Stimulated activated CD4-positive, alpha-beta T cell treated with anti-CD3 and anti-CD28 coated beads, Interleukin-2, amount 100 ng/mL, for 24 hours (primary cell): ENCODE results near the gene AHI1.

Source experiments
- DNase-seq, 2 donors: peaks; one replicate each; pipeline ENCODE4 v3.0.0-alpha.2; 2020

The AHI1 gene

DNA sequence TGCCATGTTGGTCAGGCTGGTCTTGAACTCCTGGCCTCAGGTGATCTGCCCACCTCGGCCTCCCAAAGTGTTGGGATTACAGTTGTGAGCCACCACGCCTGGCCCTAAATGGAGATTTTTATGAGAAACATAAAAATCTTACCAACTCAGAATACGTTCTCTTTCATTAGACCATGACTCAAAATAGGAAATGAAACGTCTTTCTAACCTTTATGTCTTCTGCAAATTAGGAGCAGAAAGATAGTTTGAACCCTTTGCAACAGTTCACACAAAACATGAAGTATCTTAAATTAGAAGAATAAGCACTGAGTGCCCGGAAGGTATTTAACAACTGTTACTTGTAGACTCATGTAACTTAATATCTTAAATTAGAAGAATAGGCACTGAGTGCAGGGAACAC is 48.3 kb downstream of the AHI1 start:
- no peak for DNase-seq

DNA sequence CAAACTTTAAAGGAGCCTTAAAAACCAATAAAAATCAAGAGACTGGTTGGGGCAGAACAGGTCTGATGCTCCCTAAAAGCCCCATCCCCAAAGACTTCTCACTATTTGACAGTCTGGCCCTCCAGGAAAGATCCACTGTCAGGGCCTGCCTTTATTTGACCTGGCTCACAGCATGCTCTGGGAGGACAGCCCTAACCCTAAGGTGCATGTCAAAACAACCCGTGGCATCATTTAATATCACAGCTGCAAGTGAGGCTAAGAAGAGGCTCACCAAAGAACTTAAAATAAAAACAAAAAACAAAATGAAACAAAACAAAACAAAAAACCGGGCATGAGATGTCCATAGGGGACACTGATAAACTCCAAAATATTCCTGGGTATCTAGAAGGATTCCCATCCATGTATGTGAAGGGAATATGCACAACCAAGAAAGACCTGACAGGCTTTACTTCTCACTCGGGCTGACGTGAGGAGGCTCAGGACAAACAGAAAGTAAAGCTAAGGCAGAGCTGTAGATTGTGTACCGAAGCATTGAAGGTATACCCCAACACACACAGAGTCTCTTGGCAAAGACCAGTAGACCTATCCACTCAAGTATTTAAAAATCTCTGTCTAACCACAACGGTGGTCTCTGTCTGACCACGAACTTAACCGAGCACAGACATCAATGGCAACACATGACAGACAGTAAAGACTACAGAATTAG is 57.3 kb downstream of the AHI1 start:
- no peak for DNase-seq

DNA sequence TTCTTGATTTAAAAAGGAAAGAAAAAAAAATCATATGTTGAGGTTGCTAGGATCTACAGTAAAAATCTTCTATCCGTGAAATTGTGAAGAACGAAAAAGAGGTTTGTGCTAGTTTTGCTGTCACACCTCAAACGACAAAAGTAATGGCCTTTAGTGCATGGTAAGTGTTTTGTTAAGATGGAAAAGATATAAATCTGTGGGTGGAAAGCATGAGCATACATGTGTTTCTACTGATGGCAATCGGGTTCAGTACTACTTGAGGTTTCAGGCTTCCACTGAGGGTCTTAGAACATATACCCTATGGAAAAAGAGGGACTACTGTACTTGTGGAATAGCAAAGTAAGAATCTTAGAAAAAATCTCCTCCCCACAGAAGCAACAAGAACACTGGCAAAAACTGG is 58.0 kb downstream of the AHI1 start:
- no peak for DNase-seq

DNA sequence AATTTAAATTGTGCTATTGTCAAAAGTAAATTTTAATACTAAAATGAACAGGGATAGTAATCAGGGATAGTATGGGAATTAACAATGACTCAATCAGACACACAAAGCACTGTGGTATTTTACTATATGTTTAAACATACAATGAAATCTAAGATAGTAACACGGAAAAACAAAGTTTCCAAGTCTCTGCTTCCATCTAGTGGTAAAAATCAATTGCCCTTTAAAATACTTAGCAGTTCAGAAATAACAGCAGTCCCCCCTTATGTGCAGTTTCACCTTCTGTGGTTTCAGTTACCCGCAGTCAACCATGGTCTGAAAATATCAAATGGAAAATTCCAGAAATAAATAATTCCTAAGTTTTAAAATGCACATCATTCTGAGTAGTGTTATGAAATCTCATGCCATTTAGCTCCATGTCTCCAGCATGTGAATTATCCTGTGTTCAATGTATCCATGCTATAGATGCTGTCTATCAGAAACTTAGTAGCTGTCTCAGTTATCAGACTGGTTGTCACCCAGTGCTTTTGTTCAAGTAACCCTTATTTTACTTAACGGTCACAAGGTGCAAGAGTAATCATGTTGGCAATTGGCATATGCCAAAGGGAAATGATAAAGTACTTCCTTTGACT is 58.5 kb downstream of the AHI1 start:
- no peak for DNase-seq

DNA sequence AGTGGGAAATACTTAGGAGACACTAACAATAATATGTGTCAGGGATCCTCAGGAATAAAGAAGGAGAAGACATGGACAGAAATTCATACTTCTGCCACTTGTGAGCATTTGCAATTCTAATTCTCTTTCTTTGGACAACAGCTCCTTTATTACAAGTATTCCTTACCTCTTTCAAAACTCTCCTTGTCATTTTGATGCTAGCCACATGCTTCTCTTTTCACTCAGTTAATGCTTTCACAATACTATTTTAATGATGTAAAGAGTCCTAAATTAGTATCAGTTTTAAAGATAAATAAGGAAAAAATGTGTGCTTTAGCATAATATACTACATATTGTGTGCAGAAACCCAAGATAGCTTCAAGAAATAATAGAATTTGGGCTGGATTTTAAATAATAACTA is 62.5 kb downstream of the AHI1 start:
- no peak for DNase-seq

DNA sequence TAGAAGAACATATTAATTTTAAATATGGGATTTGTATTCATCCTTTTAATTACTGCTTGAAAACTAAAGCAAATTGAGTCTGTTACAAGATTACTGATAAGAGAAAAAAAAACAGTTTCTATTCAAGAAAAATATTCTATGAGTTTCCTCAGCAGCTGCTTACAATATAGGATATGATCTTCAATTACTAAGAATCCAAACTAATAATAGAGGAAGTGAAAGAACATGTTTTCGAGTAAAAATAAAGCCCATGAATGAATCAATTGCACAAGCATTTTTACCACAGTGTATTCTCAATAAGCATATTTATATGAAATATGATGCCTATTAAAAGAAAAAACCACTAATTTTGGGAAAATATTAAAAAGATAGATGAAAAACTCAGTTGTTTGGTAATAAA is 63.4 kb downstream of the AHI1 start:
- DNase-seq = no peak

DNA sequence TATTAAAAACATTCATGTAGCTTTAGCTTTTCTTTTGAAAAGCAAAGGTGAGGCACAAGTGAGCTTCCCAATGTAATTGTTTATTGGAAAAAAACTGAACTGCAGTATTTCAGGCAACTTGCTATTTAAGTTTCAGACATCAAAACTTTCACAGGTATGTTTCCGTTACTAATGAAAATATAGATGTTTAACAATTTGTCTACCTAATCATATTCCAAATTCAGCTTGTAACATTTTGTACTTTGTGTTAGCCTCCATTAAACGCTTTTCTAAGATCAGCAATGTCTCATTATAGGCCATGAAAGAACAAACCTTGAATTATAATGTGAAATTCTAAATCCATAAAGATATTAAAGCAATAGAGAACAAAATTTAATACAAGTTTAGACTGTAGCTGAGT is 69.5 kb downstream of the AHI1 start:
- DNase-seq = no peak

DNA sequence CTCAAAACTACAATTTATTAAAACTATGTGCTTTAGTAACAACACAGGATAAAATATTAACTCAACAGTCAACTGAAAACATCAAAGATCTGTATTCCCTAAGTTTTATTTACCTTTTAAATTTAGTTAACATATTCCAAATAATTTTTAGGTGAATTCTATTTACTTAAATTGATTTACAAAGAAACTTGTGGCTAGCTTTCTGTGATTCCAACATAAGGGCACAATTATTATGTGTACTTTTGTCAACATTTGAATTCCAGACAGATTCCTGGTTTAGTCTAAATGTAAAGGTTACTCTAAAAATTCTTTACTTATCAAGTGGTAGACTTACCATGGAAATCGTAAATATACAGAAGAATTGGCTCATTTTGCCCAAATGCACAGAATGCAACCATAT is 70.7 kb downstream of the AHI1 start:
- DNase-seq = no peak

DNA sequence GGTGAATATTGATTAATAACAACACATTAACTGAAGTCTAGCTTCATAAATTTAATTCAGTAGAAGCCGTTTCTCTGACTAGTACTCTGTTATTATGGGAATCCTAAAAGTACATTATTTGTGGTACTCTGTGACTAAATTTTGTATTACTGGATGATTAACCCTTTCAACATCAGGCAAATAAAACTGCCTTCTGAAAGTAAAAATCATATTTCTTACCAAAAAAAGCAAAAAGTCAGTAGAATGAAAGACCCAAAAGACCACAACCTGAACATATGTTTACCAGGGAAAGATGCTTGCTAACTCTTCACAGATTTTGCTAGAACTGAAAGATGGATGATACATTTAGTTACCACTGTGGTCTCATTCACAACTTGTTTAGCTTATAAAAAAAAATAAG is 73.2 kb downstream of the AHI1 start:
- no peak for DNase-seq

DNA sequence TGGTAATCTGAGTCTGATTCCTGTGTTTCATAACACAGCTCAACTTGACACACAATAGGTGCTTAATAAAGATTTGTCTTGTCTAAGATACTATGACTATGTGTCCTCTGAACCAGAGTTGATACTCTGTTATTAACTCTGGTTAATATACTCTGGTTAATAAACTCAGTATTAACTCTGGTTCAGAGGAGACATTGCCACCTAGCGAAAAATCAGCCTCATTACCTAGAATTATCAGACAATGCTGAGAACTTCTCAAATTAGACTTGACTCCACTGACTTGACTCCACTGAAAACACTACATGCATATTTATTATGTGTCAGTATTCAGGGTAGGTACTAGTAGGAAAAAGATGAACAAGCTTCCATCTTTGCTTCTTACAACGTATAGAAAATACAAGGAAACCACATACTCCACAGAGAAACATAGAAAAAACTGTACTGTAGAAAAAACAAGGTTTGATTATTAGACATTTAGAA is 73.9 kb downstream of the AHI1 start:
- no peak for DNase-seq

DNA sequence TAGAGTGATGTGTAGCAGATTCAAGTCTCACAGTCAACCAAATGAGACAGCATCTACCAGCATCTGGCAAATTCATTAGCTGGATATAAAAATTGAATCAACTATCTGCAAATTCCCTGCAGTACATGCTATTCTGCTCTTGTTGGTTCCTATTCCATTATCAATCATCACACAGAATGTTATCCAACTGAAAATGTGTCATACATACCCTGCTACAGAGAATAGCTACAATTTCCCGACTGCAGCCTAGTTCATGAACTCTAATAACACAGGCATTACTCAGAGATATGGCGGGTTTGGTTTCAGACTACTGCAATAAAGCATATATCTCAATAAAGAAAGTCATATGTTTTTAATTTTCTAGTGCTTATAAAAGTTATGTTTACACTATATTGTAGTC is 78.4 kb downstream of the AHI1 start:
- DNase-seq = no peak

DNA sequence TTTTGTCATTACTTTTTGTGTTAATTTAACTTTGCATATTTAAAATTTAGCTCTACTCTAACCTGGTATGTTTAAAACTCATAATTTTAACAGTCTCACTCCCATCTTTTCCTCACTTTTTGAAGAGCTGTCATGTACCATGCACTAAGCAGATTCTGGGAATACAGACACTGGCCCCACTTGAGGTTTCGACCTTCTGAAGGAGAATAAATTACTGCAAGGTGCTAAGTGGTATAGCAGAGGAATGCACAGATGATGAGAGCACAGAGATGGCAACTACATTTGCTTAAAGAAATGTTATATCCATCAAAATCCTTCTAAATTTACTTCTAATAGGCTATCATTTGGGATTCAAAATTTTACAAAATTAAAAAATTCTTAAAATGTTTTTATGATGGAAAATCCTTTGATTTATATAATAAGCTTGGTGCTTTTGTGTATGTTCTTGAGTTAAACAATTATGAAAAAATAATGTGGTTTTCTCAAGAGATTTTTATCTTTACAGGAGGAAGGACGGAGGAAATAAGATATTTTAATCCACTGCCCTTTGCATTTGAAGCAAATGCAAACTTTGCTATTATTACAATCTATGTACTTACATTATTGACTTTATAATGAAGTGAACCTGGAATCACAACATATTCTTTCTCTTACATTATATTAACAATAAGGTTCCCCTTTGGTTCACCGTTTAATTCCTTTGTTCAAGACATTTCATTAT is 79.3 kb downstream of the AHI1 start:
- no peak for DNase-seq

DNA sequence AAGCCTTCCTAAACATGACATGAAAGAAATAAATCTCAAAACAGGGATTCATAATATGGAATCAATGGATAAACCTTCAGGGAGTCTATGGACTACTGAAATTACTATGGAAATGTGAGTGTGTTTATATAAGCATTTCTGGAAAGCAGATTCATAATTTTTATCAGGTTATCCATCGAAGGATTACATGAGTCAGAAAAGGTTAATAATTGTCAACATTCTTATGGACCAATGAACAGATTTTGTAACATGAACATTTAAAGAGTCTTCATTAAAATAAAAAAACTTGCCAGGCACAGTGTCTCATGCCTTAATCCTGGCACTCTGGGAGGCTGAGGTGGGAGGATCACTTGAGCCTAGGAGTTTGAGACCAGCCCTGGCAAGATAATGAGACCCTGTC is 84.8 kb downstream of the AHI1 start:
- DNase-seq = no peak

DNA sequence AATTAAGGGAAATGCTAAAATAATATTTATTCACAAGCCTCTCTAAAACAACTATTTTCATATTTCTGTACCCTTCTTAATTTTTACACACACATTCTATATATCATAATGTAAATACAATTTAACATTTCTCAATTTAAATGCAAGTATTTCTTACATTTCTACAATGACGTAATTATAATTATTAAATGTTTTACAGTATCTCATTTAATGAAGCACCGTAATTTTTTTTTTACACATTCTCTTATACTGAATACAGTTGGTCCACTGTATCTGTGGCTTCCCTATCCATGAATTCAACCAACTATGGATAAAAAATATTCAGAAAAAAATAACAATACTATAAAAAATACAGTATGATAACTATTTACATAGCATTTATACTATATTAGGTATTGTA is 85.7 kb downstream of the AHI1 start:
- DNase-seq = no peak

DNA sequence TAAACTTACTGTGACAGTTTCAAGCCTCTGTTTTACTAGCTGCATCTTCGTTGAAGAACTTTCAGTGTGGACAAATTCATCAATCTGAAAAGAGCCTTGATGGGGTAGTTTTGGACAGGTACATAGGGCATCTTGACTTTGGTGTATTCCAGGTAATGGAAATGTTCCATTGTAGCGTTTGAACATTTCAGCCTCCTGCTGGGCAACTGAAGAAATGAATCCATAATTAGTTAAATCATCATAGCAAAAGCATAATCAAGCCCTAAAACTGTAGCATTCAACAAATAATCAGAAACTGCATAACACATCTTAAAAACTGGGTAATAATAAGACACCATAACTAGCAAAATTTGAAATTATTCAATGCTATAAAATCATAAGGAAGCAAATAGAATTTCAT is 86.2 kb downstream of the AHI1 start:
- no peak for DNase-seq

DNA sequence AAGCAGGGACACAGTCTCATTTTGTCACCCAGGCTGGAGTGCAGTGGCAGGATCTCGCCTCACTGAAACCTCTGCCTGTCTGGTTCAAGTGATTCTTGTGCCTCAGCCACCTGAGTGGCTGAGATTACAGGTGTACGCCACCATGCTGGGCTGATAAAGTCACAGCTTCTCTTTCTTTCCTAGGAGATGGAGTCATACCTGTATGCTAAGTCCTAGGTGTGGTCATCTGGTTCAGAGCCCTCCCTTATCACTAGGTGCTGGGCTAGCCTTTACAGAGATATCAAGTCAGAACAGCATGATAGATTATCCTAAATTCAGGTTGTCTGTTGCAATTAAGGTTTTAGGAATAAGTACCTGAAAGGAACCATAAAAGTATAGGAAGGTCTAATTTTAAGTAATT is 86.7 kb downstream of the AHI1 start:
- DNase-seq = no peak

DNA sequence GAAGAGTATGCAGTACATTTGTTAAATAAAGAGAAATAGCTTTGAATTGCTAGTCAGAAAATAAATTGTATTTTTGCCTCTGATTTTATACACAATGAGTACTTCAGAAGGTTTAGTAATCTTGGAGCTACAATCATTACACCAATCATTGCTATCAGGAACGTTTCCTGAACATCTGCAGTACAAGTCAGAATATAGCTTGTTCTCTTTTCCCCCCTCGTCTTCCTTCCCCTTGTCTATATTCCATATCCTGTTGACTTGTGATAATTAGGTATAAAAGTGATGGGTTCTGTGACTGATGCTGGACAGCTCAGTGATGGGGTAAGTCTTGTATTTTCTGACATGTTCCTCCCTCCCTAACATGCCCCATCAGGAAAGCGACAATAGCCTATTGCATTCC is 94.0 kb downstream of the AHI1 start:
- DNase-seq = no peak

DNA sequence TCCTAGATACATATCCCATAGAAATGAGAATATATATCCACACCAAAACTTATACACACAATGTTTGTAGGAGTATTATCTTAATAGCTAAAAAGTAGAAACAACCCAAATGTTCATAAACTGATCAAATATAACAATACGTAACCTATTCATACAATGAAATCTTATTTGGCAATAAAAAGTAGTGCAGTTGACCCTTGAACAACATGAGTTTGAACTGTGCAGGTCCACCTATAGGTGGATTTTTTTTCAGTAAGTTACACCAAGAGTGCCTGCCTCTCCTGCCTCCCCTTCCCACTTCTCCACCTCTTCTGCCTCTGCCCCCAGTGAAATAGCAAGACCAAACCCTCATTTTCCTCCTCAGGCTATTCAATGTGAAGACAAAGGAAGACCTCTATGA is 95.2 kb downstream of the AHI1 start:
- DNase-seq = no peak

DNA sequence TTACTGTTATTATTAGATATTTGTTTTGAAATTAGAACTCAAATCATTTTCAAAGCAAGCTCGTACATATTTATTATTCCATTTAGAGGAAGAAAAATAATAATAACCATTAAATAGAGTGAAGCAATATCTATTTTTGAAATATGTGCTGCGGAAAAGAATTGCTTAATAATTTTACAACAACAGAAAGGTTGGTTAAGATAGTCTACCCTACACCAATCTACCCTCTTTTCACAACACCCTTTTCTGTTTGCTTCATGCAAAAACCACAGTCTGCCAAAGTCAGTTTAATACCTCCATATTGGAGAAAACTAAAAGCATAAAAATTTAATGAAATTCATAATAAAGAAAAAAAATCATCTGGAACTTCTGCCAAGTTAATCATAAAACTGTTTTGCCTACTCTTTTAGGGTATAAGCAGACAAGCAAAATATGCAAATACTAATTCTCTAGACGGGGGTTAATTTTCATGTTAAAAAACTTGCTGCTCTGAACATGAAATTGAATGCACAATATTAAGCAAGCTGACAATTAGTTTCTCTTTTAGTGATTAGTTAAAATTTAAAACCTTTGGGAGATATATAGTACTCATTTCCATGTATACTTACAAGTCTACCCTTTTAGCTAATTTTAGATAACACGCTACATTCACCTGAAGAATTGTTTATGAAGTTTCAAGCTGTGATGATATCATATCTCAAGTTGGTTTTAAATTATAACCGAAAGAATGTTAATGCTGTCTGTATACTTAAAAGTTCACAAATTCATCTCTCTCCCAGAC is 100.2 kb downstream of the AHI1 start:
- no peak for DNase-seq

DNA sequence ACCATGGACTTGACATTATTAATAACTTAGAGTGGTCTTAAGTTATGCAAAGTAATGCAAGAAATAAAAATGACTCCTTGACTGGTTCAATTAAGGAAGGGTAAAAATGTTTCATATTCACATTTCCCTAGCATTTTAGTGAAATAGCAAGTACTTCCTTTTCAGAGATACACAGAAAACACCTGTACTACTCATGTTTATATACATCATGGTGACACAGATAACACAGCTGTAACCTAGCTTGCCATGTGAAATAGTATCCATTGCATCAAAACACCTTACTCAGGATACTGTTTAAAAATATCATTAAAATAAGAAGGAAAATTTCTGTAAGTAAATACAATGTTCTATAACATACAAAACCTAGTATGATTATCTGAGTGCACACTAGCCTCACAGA is 102.4 kb downstream of the AHI1 start:
- no peak for DNase-seq

DNA sequence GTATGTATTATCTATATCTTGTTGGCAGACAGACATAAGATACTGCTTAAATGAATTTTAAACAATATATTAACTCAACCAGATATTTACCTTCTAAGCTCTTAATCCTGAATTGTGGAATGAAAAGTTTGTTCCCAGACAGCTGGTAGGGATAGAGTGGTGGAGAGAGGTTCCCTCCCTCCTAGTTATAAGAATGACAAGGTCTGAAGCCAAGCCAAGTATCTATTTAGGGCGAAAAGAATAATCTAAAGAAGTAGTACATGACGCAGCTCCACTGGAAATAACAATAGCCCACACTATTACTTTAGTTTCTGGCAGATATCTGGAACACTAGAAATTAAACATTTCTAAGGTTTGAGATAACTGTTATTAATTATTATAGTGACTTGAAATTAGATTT is 104.3 kb downstream of the AHI1 start:
- no peak for DNase-seq

DNA sequence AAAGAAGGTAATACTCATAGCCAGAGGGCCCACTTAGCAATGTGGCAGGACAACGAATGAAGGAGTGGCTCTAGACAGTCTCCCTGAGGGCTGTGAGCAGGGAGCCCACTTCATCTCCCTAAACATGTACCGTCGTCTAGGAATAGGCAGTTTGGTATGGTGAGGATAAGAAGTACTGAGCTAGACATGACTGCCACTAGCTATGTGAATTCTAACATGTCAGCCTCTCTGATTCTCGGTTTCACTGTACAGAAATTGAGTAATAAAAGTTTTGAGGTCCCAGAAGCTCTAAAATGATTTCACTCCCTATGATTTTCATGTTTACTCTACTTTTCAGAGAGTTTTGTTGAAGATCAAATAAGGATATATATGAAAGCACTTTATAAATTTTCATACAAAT is 107.1 kb downstream of the AHI1 start:
- no peak for DNase-seq

DNA sequence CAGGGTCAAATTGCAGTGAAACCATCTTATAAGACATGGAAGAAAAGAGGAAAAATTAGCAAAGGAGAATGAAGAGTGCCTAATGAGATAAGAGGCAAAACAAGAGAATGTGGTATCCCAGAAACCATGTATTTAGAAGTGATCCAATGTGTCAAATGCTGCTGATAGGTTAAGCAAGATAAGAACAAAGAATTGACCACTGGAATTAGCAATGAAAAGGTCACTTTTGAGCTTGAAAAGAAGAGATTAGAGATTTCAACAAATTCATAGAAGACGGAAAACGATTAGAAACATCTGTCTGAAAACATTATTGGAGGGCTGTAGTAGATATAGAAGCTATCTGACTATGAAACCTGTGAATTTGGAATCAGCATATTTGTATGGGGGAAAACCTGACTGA is 112.2 kb downstream of the AHI1 start:
- no peak for DNase-seq

DNA sequence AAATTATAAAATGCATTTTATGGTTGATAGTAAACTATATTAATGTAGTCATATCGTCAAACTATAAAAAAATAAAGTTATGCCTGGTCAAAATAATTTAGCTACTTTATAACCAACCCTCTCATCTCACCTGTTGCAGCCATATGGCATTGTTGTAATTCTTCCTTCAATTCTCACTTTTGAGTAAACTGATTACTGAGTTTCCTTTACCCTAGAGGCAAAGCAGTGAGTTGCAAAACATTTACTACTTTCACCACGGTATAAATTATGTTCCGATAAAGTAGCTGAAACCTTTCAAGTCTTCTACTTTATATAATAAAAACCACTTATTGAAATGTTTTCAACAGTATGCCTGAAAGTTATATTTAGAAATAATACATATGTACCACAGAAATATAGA is 113.8 kb downstream of the AHI1 start:
- DNase-seq = no peak
